WI38 (cell line): ENCODE measurements around the gene RBP4.

ENCODE experiments used
- H3K4me3 ChIP-seq: 2 replicates; pipeline ENCODE4 v1.5.1; 2011; ENCODE audit warnings: low read depth, mild to moderate bottlenecking, control low read depth, low read length
- CTCF ChIP-seq: IDR thresholded peaks from 2 replicates; pipeline ENCODE4 v1.5.1; 2012; ENCODE audit warnings: low read depth, mild to moderate bottlenecking, control low read depth, low read length

RBP4 gene

GRCh38 chr10:93596539-93596938, 4.5 kb downstream of the RBP4 start:
- H3K4me3 ChIP-seq, result no peak overlapping the region
- TF ChIP-seq CTCF, result no peak

GRCh38 chr10:93595378-93596161, 5.5 kb downstream of the RBP4 start:
- H3K4me3 ChIP-seq, result no peak overlapping the region
- no peak for TF ChIP-seq CTCF

DNA sequence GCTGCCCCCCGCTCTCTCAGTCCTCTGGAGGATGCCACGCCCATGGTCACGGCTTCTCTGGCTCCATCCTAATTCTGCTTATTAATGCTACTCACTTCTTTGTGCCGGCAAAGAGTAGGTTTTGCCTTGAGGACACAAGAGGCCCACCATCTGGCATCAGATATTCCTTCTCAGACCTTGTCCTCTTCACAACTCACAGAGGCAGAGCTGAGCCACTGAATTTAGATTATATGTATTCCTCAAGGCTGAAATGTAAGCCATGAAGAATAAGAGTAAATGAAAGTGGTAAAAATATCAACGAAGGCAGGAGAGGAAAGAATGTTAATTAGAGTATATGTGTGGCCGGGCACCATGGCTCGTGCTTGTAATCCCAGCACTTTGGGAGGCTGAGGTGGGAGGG, 6.5 kb downstream of the RBP4 start:
- no peak for TF ChIP-seq CTCF
- H3K4me3 ChIP-seq, result no peak overlapping the region

GRCh38 chr10:93593749-93594148, 7.3 kb downstream of the RBP4 start:
- H3K4me3 ChIP-seq, result no peak overlapping the region
- TF ChIP-seq CTCF, result no peak

DNA sequence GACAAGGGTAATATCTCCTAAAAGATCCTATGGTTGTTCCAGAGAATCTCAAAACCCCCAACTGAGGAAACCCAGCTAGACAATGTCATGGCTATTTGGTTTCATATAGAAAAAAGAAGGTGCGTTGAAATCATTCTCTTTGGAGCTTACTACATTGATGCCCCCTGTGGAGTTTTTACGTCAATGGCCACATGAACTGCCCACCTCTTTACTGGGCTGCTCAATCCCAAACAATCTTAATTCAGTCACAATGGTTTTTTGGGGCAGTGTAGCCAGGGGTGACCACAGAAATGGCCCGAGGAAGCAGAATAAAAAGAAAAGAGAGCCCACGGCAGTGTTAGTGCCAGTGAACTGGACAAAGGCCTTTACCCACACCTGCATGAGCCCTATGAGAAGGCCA, 7.8 kb downstream of the RBP4 start:
- H3K4me3 ChIP-seq, result no peak overlapping the region
- no peak for TF ChIP-seq CTCF

DNA sequence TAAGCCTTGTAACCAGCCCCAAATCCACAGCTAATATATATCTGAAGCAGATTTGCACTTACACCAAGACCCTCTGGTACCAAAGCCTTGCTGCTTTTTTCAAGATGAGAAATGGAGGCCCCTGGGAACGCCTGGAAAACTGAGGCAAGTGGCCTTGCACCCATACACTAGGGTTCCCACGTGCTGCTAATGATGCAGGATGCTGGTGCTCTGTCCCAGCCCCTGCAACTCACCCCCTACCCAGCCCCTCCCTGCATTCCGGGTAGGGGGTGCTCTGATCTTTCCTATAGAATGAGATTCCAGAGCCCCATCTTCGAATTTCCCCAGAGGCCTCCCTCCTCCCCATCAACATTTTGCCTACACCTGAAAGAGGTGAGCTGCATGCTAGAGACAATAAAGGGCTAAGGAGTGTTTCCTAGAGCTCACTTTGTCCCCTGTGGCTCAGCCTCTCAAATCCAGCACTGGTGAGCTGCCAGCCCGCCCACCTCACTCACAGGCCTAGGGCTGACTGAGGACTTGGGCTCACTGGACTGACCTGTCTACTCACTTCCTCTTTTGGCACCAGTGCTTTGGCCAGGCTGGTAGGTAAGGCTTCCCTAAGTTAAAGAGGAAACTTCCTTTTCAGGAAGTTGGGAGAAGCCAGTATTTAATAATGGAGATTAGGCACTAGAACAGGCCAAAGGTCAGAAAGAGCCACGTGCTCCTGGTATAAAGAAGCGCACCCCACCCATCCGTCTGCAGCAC, 9.8 kb downstream of the RBP4 start:
- no peak overlapping the region for H3K4me3 ChIP-seq
- no peak for TF ChIP-seq CTCF

DNA sequence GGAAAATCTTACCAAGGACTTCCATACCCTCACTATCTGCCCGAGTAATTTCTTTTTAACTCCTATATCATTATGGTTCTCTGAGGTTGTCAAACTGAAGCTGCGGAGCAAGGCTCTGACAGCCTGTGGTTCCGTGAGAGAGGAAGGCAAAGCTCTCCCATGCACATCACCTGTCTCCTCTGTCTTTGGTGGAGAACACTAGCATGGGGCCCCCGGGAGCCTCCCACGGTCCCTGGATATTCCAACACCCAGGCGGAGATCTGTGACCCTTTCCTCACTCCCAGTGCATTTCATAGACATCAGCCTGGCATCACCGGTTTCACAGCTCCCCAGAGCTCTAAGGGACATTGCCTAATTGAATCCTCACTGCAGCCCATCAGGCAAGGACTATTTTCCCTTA, 10.4 kb downstream of the RBP4 start:
- H3K4me3 ChIP-seq, result no peak overlapping the region
- TF ChIP-seq CTCF, result no peak
